Measurements from ENCODE around the gene PRMT3.
"Not testable (repeated sequence)": the region's sequence is repeated elsewhere in the genome, so short reads cannot be mapped to it uniquely, and the experiment has no call there.

Gene PRMT3

DNA sequence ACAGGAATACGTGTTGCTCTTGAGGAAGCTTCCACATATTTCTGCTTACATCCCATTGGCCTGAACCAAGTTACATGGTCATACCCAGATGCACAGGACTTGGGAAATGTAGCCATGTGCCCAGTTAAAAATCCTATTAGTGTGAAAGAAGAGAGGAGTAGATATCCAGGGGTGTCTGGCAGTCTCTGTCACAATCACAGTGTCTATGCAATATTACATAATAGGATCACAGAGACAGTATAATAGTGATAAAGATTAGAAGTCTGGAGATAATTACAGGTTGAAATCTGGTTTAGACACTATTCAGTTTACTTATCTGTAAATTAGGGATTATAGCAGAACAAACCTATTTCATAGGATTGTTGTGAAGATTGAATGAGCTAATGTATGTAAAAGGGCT is 149.3 kb downstream of the PRMT3 start:
- no peak for TF ChIP-seq Cebpa-rat (IDR thresholded peaks at IDR 0.05)
- Histone ChIP-seq H3K9me3 (peaks cover 11% of the 10 kb centered on the region), H3K27ac (no peak overlapping the region), H3K4me2 (no peak overlapping the region), H3K4me1 (no peaks in the 10 kb centered on the region), H3K27me3 (no peaks in the 10 kb centered on the region), H3K36me3 (no peaks in the 10 kb centered on the region), H4K20me1 (no peaks in the 10 kb centered on the region), H3K4me3 (no peak overlapping the region), H3K9ac (no peak overlapping the region)

DNA sequence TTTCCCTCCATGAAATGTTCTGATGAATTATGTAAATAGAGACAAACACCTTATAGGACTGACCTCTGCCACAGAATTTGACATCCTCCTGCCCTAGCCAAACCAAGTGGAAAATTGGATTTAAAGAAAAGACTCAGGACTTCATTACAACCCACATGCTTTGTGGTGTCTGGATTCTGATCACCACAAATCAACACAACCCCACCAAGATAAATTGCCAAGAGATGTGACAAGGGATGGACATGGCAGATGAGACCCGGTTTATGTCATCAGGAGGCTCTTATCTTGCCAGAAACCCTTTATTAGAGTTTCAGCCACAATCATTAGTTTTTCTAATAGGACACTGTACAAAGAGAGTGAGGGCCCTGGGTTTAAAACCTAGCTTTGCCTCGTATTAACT is 154.0 kb downstream of the PRMT3 start:
- Histone ChIP-seq H4K20me1 (no peaks in the 10 kb centered on the region), H3K4me1 (no peaks in the 10 kb centered on the region), H3K9ac (no peak overlapping the region), H3K4me2 (no peak overlapping the region), H3K9me3 (peaks cover 11% of the 10 kb centered on the region), H3K27ac (no peak overlapping the region), H3K4me3 (no peak overlapping the region), H3K27me3 (no peaks in the 10 kb centered on the region), H3K36me3 (no peaks in the 10 kb centered on the region)
- TF ChIP-seq Cebpa-rat (IDR thresholded peaks at IDR 0.05) = no peak

DNA sequence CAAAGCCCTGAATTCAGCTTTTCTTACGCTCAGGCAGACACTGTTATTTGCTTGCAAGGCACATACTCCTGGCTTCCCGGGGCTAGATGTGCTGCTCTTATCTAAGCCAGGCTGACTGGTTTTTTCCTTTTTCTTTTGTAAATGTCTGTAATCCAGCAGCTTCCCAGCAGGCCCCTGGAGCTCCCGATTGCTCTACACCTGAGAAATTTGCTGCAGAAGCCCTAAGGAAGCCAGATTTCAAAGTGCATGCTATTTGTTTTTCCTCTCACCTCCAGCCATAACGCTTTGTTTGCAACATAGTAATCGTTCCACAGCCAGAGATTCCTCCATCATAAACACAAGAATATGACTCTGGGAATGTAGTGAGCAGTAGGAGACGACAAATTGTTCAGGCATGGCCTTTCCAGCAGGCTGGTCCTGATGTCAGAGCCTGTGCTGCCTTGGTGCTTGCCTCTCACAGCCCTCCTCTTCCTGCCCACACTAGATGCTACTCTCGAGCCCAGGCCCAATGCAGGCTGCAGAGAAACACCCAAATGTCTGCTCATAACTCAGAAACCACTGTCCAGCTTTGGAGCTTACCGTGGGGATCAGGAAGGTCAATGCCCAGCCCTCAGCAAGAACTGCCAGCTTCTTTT is 157.2 kb downstream of the PRMT3 start:
- H3K4me2 ChIP-seq = no peak overlapping the region
- TF ChIP-seq Cebpa-rat (IDR thresholded peaks at IDR 0.05) = no peak
- no peaks in the 10 kb centered on the region for H3K4me1 ChIP-seq
- H3K9ac ChIP-seq = no peak overlapping the region
- H4K20me1 ChIP-seq = no peaks in the 10 kb centered on the region
- no peaks in the 10 kb centered on the region for H3K9me3 ChIP-seq
- H3K27me3 ChIP-seq = no peaks in the 10 kb centered on the region
- H3K27ac ChIP-seq = no peak overlapping the region
- H3K36me3 ChIP-seq = no peaks in the 10 kb centered on the region
- H3K4me3 ChIP-seq = no peak overlapping the region

DNA sequence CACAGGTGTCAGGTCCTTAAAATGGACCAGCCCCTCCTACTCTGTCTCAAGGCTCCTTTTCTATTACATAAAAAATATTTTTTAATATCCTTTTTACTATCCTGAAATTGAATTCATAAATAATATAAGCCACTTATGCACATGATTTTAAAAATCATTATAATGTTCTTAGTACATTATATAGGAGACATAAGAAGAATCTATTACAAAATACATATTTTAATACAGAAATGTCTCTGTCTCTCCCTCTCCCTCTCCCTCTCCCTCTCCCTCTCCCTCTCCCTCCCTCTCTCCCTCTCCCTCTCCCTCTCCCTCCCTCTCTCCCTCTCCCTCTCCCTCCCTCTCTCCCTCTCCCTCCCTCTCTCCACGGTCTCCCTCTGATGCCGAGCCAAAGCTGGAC is 159.9 kb downstream of the PRMT3 start:
- no peaks in the 10 kb centered on the region for H4K20me1 ChIP-seq
- no peak overlapping the region for H3K4me2 ChIP-seq
- no peaks in the 10 kb centered on the region for H3K9me3 ChIP-seq
- H3K4me3 ChIP-seq = no peak overlapping the region
- H3K9ac ChIP-seq = no peak overlapping the region
- no peak for TF ChIP-seq Cebpa-rat (IDR thresholded peaks at IDR 0.05)
- H3K4me1 ChIP-seq = no peaks in the 10 kb centered on the region
- H3K27me3 ChIP-seq = no peaks in the 10 kb centered on the region
- no peak overlapping the region for H3K27ac ChIP-seq
- no peaks in the 10 kb centered on the region for H3K36me3 ChIP-seq

DNA sequence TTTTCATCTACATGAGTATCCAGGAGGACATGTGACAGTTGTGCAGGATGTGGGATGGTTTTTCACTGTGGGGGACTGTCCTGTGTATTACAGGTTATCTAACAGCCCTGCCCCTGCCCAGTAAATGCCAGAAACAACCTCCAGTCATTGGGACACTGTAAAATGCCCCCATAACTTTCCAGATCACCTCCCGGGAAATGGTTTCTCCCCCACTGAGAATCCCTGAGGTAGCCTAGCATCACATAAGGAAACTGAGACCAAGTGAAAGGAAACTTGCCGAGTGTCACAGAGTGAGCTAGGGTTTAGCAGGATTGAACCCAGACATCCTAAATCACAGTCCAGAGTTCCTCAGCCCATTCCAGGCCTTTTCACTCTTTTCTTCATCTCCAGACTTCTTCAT is 163.6 kb downstream of the PRMT3 start:
- TF ChIP-seq Cebpa-rat (IDR thresholded peaks at IDR 0.05) = no peak
- no peak overlapping the region for H3K27ac ChIP-seq
- H3K4me3 ChIP-seq = no peak overlapping the region
- H3K9me3 ChIP-seq = peaks cover 9% of the 10 kb centered on the region
- H3K27me3 ChIP-seq = no peaks in the 10 kb centered on the region
- no peak overlapping the region for H3K4me2 ChIP-seq
- no peaks in the 10 kb centered on the region for H3K36me3 ChIP-seq
- H4K20me1 ChIP-seq = no peaks in the 10 kb centered on the region
- H3K9ac ChIP-seq = no peak overlapping the region
- H3K4me1 ChIP-seq = no peaks in the 10 kb centered on the region

DNA sequence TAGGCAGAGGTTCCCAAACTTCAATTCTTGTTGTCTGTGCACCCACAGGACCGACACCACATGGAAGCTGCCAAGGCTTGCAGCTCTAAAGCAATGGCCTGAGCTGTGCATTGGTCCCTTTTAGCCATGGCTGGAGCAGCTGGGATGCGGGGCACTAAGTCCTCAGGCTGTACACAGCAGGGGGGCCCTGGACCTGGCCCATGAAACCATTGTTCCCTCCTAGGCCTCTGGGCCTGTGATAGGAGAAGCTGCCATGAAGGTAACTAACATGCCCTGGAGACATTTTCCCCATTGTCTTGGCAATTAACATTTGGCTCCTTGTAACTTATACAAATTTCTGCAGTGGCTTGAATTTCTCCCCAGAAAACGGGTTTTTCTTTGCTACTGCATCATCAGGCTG is 168.3 kb downstream of the PRMT3 start:
- no peaks in the 10 kb centered on the region for H3K4me1 ChIP-seq
- no peaks in the 10 kb centered on the region for H3K27me3 ChIP-seq
- H3K9ac ChIP-seq = no peak overlapping the region
- no peaks in the 10 kb centered on the region for H3K36me3 ChIP-seq
- TF ChIP-seq Cebpa-rat (IDR thresholded peaks at IDR 0.05) = no peak
- no peak overlapping the region for H3K4me2 ChIP-seq
- H3K9me3 ChIP-seq = peaks cover 23% of the 10 kb centered on the region
- H4K20me1 ChIP-seq = no peaks in the 10 kb centered on the region
- no peak overlapping the region for H3K27ac ChIP-seq
- no peak overlapping the region for H3K4me3 ChIP-seq

DNA sequence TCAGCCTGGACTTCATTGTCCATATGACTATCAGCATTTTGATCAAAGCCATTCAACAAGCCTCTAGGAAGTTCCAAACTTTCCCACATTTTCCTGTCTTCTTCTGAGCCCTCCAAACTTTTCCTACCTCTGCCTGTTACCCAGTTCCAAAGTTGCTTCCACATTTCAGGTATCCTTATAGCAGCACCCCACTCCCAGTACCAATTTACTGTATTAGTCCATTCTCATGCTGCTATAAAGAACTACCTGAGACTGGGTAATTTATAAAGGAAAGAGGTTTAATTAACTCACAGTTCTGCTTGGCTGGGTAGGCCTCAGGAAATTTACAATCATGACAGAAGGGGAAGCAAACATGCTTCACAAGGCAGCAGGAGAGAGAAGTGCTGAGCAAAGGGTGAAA is 168.9 kb downstream of the PRMT3 start:
- H3K9me3 ChIP-seq = peaks cover 23% of the 10 kb centered on the region
- H3K27me3 ChIP-seq, H3K9ac ChIP-seq, H3K4me2 ChIP-seq, H3K36me3 ChIP-seq, H3K4me1 ChIP-seq, H3K4me3 ChIP-seq, H3K27ac ChIP-seq, H4K20me1 ChIP-seq: not testable (repeated sequence)

DNA sequence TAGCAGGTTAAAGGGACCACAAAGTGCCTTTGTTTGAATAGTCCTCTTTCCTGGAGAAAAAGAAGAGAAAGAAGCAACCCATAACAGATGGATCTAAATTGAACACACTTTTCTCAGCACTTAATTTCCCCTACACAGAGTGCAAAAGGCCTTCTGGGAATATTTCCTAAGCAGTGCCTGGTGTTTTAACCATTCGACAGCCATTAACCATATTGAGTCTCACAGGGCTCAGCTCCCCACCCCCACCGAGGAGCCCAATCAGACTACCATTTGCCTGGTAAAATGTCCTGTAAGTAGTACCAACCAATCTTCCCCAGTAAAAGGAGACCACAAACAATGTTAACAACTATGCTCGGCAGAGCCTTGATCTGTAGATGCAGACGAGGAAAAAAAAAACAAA is 171.2 kb downstream of the PRMT3 start:
- TF ChIP-seq Cebpa-rat (IDR thresholded peaks at IDR 0.05) = no peak
- no peak overlapping the region for H3K9ac ChIP-seq
- H3K36me3 ChIP-seq = no peaks in the 10 kb centered on the region
- no peaks in the 10 kb centered on the region for H3K27me3 ChIP-seq
- no peak overlapping the region for H3K4me3 ChIP-seq
- H3K4me2 ChIP-seq = no peak overlapping the region
- no peaks in the 10 kb centered on the region for H3K4me1 ChIP-seq
- no peaks in the 10 kb centered on the region for H4K20me1 ChIP-seq
- peaks cover 23% of the 10 kb centered on the region for H3K9me3 ChIP-seq
- no peak overlapping the region for H3K27ac ChIP-seq

Measured in BLaER1 (cell line).